ENCODE results near the gene ZNF566.

- no peak for TF ChIP-seq CTCF (IDR thresholded peaks at IDR 0.05)
- TF ChIP-seq EZH2 (IDR thresholded peaks at IDR 0.05; ENCODE audit: borderline replicate concordance, insufficient read depth, low read depth, low read length, poor library complexity, severe bottlenecking): no peak
Measured at GRCh38 chr19:36524617-36525016, 35.3 kb upstream of the ZNF566 start.
